HepG2 (cell line): ENCODE data around the gene HNRNPAB. TPM values are rescaled to one million over a fixed set of nuclear protein-coding genes. Genes with fewer than 3 reads are reported as not detected.
A peak's percentile ranks its signal among the peaks of the same experiment; 100 is the strongest.

Source experiments
- ARHGAP35 ChIP-seq: sonication (generic); formaldehyde crosslinking; IDR thresholded peaks from 2 replicates; pipeline ENCODE4 v1.9.0; 2022; ENCODE audit warnings: mild to moderate bottlenecking, inconsistent platforms, moderate library complexity, missing genetic modification reagents, borderline replicate concordance
- EP300 ChIP-seq, 3 experiments: sonication (generic) in 1 of 3; formaldehyde crosslinking in 1 of 3; IDR thresholded peaks; 2 replicates each; pipeline versions ENCODE4 v1.5.1 to v1.6.1; 2011 to 2020; ENCODE audit warnings: low read depth in 2 of 3, low read length in 2 of 3, borderline replicate concordance in 1 of 3, improper control_type of control experiment in 1 of 3, mild to moderate bottlenecking in 1 of 3, missing genetic modification reagents in 1 of 3, moderate library complexity in 1 of 3
- ETV6 ChIP-seq: sonication (generic); formaldehyde crosslinking; conservative IDR thresholded peaks from 2 replicates; pipeline ENCODE4 v1.4.0; 2020; ENCODE audit warnings: missing genetic modification reagents
- EZH2 ChIP-seq: conservative IDR thresholded peaks from 2 replicates; pipeline ENCODE4 v1.6.1; 2012; ENCODE audit warnings: mild to moderate bottlenecking, low read depth, low read length, moderate library complexity
- GABPB1 ChIP-seq: IDR thresholded peaks from 2 replicates; pipeline ENCODE4 v1.6.1; 2016; ENCODE audit warnings: mild to moderate bottlenecking, missing genetic modification reagents, moderate library complexity, missing compliant biosample characterization
- HOXA3 ChIP-seq: sonication (generic); formaldehyde crosslinking; IDR thresholded peaks from 2 replicates; pipeline ENCODE4 v1.5.0; 2020; ENCODE audit warnings: missing genetic modification reagents
- KAT2B ChIP-seq: fragments of 150-350 bp; IDR thresholded peaks from 2 replicates; pipeline ENCODE4 v1.6.1; 2014; ENCODE audit warnings: low read depth, low read length, borderline replicate concordance
- MTF2 ChIP-seq: sonication (generic); formaldehyde crosslinking; IDR thresholded peaks from 2 replicates; pipeline ENCODE4 v1.5.0; 2020; ENCODE audit warnings: missing genetic modification reagents, borderline replicate concordance
- NR2C2 ChIP-seq: sonication (generic); formaldehyde crosslinking; IDR thresholded peaks from 2 replicates; pipeline ENCODE4 v1.4.0; 2020; ENCODE audit warnings: missing genetic modification reagents, mild to moderate bottlenecking, moderate library complexity, borderline replicate concordance
- PCBP1 ChIP-seq: fragments of 200-400 bp; formaldehyde crosslinking; IDR thresholded peaks from 2 replicates; pipeline ENCODE4 v1.6.1; 2017; ENCODE audit warnings: mild to moderate bottlenecking, low read depth, low read length, borderline replicate concordance
- SCMH1 ChIP-seq: sonication (generic); formaldehyde crosslinking; IDR thresholded peaks from 2 replicates; pipeline ENCODE4 v1.9.0; 2021; ENCODE audit warnings: missing genetic modification reagents, mild to moderate bottlenecking, borderline replicate concordance
- SMC3 ChIP-seq: IDR thresholded peaks from 2 replicates; pipeline ENCODE4 v1.6.1; 2011; ENCODE audit warnings: low read length, improper control_type of control experiment
- SRY ChIP-seq: sonication (generic); formaldehyde crosslinking; IDR thresholded peaks from 2 replicates; pipeline ENCODE4 v1.8.0; 2022; ENCODE audit warnings: mild to moderate bottlenecking, missing genetic modification reagents
- TCF7L2 ChIP-seq: IDR thresholded peaks from 2 replicates; pipeline ENCODE4 v1.6.1; 2011; ENCODE audit warnings: mild to moderate bottlenecking, low read depth, low read length, moderate library complexity
- TEAD3 ChIP-seq: optimal IDR thresholded peaks from 2 replicates; pipeline ENCODE3; 2016; ENCODE audit warnings: borderline replicate concordance
- ZNF224 ChIP-seq: sonication (generic); formaldehyde crosslinking; IDR thresholded peaks from 2 replicates; pipeline ENCODE4 v1.5.0; 2020; ENCODE audit warnings: mild to moderate bottlenecking, missing genetic modification reagents
- ZNF451 ChIP-seq: sonication (generic); formaldehyde crosslinking; IDR thresholded peaks from 2 replicates; pipeline ENCODE4 v1.5.0; 2020; ENCODE audit warnings: mild to moderate bottlenecking, missing genetic modification reagents
- ZNF512B ChIP-seq: sonication (generic); formaldehyde crosslinking; IDR thresholded peaks from 2 replicates; pipeline ENCODE4 v1.5.1; 2020; ENCODE audit warnings: missing genetic modification reagents, mild to moderate bottlenecking, borderline replicate concordance
- ZNF891 ChIP-seq: sonication (generic); formaldehyde crosslinking; IDR thresholded peaks from 2 replicates; pipeline ENCODE4 v1.5.0; 2020; ENCODE audit warnings: mild to moderate bottlenecking, missing genetic modification reagents
- polyA plus RNA-seq, 8 experiments: library from polyadenylated mRNA; depleted of rRNA in 3 of 8; stranded (reverse) in 7 of 8; unstranded in 1 of 8; fragments of >200 nt; fragmentation: Illumina TruSeq in 4 of 8; extraction: Trizol in 4 of 8; gene quantifications; 2 replicates each; pipeline versions ENCODE4 v1.2.1 to v1.2.3, GENCODE V29; 2011 to 2016; ENCODE audit warnings: low read depth in 4 of 8, missing spikeins in 1 of 8, mixed read lengths in 1 of 8; ENCODE audit not compliant: insufficient read depth in 1 of 8
- total RNA-seq, 5 experiments: library from RNA; depleted of rRNA; stranded (reverse); fragments of >200 nt; fragmentation: Illumina TruSeq; extraction: Trizol; gene quantifications; 2 replicates each; pipeline ENCODE4 v1.2.3, GENCODE V29; 2016; ENCODE audit warnings: low read depth in 1 of 5
- TF ChIP-seq, protein P1 (sequence below): sonication (generic); formaldehyde crosslinking; conservative IDR thresholded peaks from 2 replicates; pipeline ENCODE4 v1.4.0; 2020; ENCODE audit warnings: missing genetic modification reagents
- TF ChIP-seq, protein P2 (sequence below): sonication (generic); formaldehyde crosslinking; IDR thresholded peaks from 2 replicates; pipeline ENCODE4 v1.4.0; 2020; ENCODE audit warnings: missing genetic modification reagents, borderline replicate concordance

Gene HNRNPAB
- total and polyA plus RNA-seq, 2 of the 13 experiments (the other 11 are each of a cell fraction or from before 2014, with no cell fraction given) = 62.6 to 111 TPM

GRCh38 chr5:178163772-178164735 is 40.3 kb upstream of the HNRNPAB start (continued):
- TF ChIP-seq TEAD3 (peak; percentile 29), KAT2B (no peak), ZNF224 (CRISPR knock-in tag) (no peak), EP300 (IDR thresholded peaks at IDR 0.05; ENCODE audit: low read depth in 2 of 2, low read length in 2 of 2) (no peak), EP300 (CRISPR knock-in tag; IDR thresholded peaks at IDR 0.05; ENCODE audit: borderline replicate concordance) (no peak), ZNF891 (0 out of 2 replicates have a peak, but pooled peaks have one; percentile 63), HOXA3 (CRISPR knock-in tag) (no peak), MTF2 (CRISPR knock-in tag) (0 out of 2 replicates have a peak, but pooled peaks have one; percentile 24), SMC3 (peak; percentile 42; the same call in 1 of the 2 replicates), GABPB1 (CRISPR knock-in tag) (peak; percentile 40; the same call in 1 of the 2 replicates), ARHGAP35 (peak; percentile 31; the same call in 1 of the 2 replicates), SRY (CRISPR knock-in tag) (no peak), TCF7L2 (no peak), PCBP1 (no peak), ZNF512B (peak; percentile 51; the same call in 1 of the 2 replicates), EZH2 (no peak), NR2C2 (no peak), ZNF451 (CRISPR knock-in tag) (0 out of 2 replicates have a peak, but pooled peaks have one; percentile 20), SCMH1 (no peak), ETV6 (CRISPR knock-in tag) (no peak)
- TF ChIP-seq, protein P1, sequence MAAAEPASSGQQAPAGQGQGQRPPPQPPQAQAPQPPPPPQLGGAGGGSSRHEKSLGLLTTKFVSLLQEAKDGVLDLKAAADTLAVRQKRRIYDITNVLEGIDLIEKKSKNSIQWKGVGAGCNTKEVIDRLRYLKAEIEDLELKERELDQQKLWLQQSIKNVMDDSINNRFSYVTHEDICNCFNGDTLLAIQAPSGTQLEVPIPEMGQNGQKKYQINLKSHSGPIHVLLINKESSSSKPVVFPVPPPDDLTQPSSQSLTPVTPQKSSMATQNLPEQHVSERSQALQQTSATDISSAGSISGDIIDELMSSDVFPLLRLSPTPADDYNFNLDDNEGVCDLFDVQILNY (CRISPR knock-in tag) = 0 out of 2 replicates have a peak, but pooled peaks have one; percentile 50
- TF ChIP-seq, protein P2, sequence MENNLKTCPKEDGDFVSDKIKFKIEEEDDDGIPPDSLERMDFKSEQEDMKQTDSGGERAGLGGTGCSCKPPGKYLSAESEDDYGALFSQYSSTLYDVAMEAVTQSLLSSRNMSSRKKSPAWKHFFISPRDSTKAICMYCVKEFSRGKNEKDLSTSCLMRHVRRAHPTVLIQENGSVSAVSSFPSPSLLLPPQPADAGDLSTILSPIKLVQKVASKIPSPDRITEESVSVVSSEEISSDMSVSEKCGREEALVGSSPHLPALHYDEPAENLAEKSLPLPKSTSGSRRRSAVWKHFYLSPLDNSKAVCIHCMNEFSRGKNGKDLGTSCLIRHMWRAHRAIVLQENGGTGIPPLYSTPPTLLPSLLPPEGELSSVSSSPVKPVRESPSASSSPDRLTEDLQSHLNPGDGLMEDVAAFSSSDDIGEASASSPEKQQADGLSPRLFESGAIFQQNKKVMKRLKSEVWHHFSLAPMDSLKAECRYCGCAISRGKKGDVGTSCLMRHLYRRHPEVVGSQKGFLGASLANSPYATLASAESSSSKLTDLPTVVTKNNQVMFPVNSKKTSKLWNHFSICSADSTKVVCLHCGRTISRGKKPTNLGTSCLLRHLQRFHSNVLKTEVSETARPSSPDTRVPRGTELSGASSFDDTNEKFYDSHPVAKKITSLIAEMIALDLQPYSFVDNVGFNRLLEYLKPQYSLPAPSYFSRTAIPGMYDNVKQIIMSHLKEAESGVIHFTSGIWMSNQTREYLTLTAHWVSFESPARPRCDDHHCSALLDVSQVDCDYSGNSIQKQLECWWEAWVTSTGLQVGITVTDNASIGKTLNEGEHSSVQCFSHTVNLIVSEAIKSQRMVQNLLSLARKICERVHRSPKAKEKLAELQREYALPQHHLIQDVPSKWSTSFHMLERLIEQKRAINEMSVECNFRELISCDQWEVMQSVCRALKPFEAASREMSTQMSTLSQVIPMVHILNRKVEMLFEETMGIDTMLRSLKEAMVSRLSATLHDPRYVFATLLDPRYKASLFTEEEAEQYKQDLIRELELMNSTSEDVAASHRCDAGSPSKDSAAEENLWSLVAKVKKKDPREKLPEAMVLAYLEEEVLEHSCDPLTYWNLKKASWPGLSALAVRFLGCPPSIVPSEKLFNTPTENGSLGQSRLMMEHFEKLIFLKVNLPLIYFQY (CRISPR knock-in tag) = no peak
